Measurements from ENCODE around the gene HAL. TPM values are rescaled to one million over a fixed set of nuclear protein-coding genes. Genes with fewer than 3 reads are reported as not detected.
"Not testable (repeated sequence)": the region's sequence is repeated elsewhere in the genome, so short reads cannot be mapped to it uniquely, and the experiment has no call there.

The HAL gene
- total and polyA plus RNA-seq, 2 experiments from 2014 or later: 0.91 to 1.3 TPM

DNA sequence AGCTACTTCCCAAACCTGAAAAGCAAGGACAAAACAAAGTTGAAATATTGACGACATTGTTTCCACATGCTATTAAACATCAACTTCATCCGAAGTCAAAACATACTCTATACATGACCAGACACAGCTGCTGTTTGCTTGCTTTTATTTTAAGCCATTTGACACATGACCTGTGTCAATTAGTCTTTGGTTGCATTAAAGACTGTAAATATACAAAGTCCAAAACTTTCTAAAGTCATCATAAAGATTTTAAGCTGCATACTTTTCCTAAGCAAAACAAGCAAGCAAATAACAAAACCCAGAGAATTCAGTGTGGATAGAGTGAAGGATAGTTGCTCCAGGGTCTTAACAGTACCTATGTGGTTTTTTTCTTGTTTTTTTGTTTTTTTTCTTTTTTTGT, 21.8 kb downstream of the HAL start:
- Histone ChIP-seq H4K20me1 (ENCODE audit: insufficient read depth, poor library complexity, severe bottlenecking) (no peaks in the 10 kb centered on the region), H3K9me3 (ENCODE audit: low read depth) (no peaks in the 10 kb centered on the region), H2AFZ (no peak overlapping the region), H3K9me2 (replicated peaks; ENCODE audit: insufficient read depth) (no peaks in the 10 kb centered on the region), H3K4me3 (no peak overlapping the region), H3K27ac (no peak overlapping the region), H3K27me3 (no peaks in the 10 kb centered on the region), H3K36me3 (replicated peaks; ENCODE audit: insufficient read depth, low read depth) (no peaks in the 10 kb centered on the region), H3K4me1 (ENCODE audit: insufficient read depth) (peaks cover 13% of the 10 kb centered on the region), H3K4me2 (no peak overlapping the region), H3K79me2 (no peaks in the 10 kb centered on the region)
- DNase-seq (ENCODE audit: low spot score): no peak
- WGBS (ENCODE audit: low lambda C conversion rate, missing lambda C conversion rate): 56% methylated on average over 2 of the region's 2 CpGs
- TF ChIP-seq EZH2phosphoT487 (IDR thresholded peaks at IDR 0.05; ENCODE audit: low read depth, severe bottlenecking, unreplicated experiment) (no peak), CTCF (IDR thresholded peaks at IDR 0.05; ENCODE audit: poor library complexity) (no peak), EZH2 (IDR thresholded peaks at IDR 0.05; ENCODE audit: borderline replicate concordance) (no peak)

DNA sequence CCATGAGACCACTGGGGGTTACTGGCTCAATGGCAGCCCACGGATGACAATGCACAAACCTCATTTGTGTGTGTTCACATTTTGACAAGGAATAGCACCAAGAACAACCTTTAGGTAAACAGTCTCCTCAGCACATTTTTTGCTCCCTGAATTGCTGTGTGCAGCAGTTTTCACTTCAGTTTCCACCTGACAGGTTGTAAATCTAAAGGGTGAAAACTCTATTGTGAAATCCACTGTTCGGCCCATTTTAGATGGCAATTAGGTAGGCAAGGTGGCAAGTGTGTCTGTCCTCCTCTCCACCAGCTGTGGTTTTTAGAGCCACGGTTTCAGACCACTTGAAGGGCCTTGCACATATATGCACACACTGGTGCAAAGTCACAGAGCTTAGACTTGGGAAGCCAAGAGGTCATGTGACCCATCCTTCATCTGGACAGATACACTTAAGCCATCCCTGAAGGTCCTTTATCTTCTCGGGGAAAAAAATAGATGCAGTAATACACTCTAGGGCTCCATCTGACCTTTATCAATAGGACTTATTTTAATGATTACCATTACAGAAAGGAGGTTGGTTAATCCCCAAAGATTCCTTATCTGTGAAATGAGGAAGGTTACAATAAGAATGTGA, 23.2 kb downstream of the HAL start:
- no peak overlapping the region for H2AFZ ChIP-seq
- 43% methylated on average over 4 of the region's 4 CpGs for WGBS (ENCODE audit: low lambda C conversion rate, missing lambda C conversion rate)
- no peaks in the 10 kb centered on the region for H3K36me3 ChIP-seq (replicated peaks; ENCODE audit: insufficient read depth, low read depth)
- H3K4me1 ChIP-seq (ENCODE audit: insufficient read depth): peaks cover 13% of the 10 kb centered on the region
- H3K4me3 ChIP-seq: no peak overlapping the region
- no peaks in the 10 kb centered on the region for H3K9me2 ChIP-seq (replicated peaks; ENCODE audit: insufficient read depth)
- H3K9me3 ChIP-seq (ENCODE audit: low read depth): no peaks in the 10 kb centered on the region
- H4K20me1 ChIP-seq (ENCODE audit: insufficient read depth, poor library complexity, severe bottlenecking): no peaks in the 10 kb centered on the region
- H3K4me2 ChIP-seq: no peak overlapping the region
- no peaks in the 10 kb centered on the region for H3K79me2 ChIP-seq
- no peak for TF ChIP-seq CTCF (IDR thresholded peaks at IDR 0.05; ENCODE audit: poor library complexity)
- no peak for TF ChIP-seq EZH2 (IDR thresholded peaks at IDR 0.05; ENCODE audit: borderline replicate concordance)
- no peak for TF ChIP-seq EZH2phosphoT487 (IDR thresholded peaks at IDR 0.05; ENCODE audit: low read depth, severe bottlenecking, unreplicated experiment)
- no peaks in the 10 kb centered on the region for H3K27me3 ChIP-seq
- peak; percentile 28 for DNase-seq (ENCODE audit: low spot score)
- no peak overlapping the region for H3K27ac ChIP-seq

DNA sequence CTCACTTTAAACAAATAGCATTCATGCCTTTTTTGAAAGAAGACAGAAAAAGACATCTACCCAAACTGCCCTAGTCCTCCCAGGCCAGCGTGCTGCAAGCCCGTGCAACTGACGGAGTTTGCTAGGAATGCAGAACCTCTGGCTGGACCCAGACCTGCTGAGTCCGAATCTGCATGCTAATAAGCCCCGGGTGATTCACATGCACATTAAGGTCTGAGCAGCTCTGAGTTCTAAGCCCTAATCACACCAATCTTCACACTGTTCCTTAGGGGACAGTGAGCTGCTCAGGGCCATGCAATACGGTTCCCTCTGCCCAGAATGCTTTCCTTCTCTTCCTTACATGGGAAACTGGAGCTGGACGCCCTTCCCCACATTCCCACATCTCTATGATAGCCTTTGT, 25.2 kb downstream of the HAL start:
- no peak for DNase-seq (ENCODE audit: low spot score)
- Histone ChIP-seq H3K27ac (no peak overlapping the region), H3K79me2 (no peaks in the 10 kb centered on the region), H3K9me2 (replicated peaks; ENCODE audit: insufficient read depth) (no peaks in the 10 kb centered on the region), H3K36me3 (replicated peaks; ENCODE audit: insufficient read depth, low read depth) (no peaks in the 10 kb centered on the region), H3K4me2 (no peak overlapping the region), H3K4me3 (no peak overlapping the region), H2AFZ (no peak overlapping the region), H3K4me1 (ENCODE audit: insufficient read depth) (peaks cover 13% of the 10 kb centered on the region), H3K9me3 (ENCODE audit: low read depth) (no peaks in the 10 kb centered on the region), H4K20me1 (ENCODE audit: insufficient read depth, poor library complexity, severe bottlenecking) (no peaks in the 10 kb centered on the region), H3K27me3 (no peaks in the 10 kb centered on the region)
- 46% methylated on average over 7 of the region's 7 CpGs for WGBS (ENCODE audit: low lambda C conversion rate, missing lambda C conversion rate)
- TF ChIP-seq EZH2 (IDR thresholded peaks at IDR 0.05; ENCODE audit: borderline replicate concordance) (no peak), CTCF (IDR thresholded peaks at IDR 0.05; ENCODE audit: poor library complexity) (no peak), EZH2phosphoT487 (IDR thresholded peaks at IDR 0.05; ENCODE audit: low read depth, severe bottlenecking, unreplicated experiment) (no peak)

DNA sequence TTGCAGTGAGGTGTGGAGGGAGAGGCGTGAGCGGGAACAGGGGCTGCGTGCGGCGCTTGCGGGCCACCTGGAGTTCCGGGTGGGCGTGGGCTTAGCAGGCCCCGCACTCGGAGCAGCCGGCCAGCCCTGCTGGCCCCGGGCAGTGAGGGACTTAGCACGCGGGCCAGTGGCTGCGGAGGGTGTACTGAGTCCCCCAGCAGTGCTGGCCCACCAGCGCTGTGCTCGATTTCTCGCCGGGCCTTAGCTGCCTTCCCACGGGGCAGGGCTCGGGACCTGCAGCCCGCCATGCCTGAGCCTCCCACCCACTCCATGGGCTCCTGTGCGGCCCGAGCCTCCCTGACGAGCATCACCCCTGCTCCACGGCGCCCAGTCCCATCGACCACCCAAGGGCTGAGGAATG, 27.0 kb downstream of the HAL start:
- H3K4me2 ChIP-seq; H3K9me3 ChIP-seq (ENCODE audit: low read depth); DNase-seq (ENCODE audit: low spot score); H3K27me3 ChIP-seq; H3K79me2 ChIP-seq; H3K27ac ChIP-seq; H3K36me3 ChIP-seq (replicated peaks; ENCODE audit: insufficient read depth, low read depth); H2AFZ ChIP-seq; H3K9me2 ChIP-seq (replicated peaks; ENCODE audit: insufficient read depth); H4K20me1 ChIP-seq (ENCODE audit: insufficient read depth, poor library complexity, severe bottlenecking); H3K4me3 ChIP-seq: not testable (repeated sequence)
- WGBS (ENCODE audit: low lambda C conversion rate, missing lambda C conversion rate): 95% methylated on average over 19 of the region's 28 CpGs
- H3K4me1 ChIP-seq (ENCODE audit: insufficient read depth): peaks cover 12% of the 10 kb centered on the region
